ENCODE data around the gene GCN1.

Gene GCN1

DNA sequence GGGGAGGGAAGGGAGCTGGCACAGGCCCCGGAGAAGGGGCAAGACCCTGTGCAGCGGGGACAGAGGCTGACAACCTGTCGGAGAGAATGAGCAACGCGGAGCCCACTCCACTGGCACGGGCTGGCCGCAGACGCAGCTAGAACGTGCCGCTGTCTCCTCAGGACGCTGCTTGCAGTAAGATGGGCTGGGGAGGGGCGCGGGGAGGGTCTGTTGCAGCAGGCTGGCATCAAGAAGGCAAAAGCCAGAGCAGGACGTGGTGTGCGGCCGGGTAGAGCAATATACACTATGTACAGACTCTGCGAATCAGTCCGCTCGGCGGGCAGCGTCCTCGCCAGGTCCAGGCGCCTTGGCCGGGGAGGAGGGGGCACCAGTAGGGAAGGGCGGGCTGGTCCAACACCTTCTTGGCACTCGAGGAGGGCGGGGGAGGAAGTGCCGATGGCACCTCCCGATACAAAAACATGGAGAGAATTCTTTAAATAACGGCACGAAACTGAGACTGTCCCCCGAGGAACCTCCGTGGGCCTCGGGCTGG lies 97.8 kb downstream of the GCN1 start:
- no peak overlapping the region for H2AFZ ChIP-seq (ENCODE audit: low read depth, low read length)
- DNase-seq, result no peak
- no peak overlapping the region for H3K4me2 ChIP-seq (ENCODE audit: low read length, poor library complexity, severe bottlenecking)
- H3K27ac ChIP-seq (ENCODE audit: low read length, poor library complexity, severe bottlenecking), result no peak overlapping the region
- H2AK5ac ChIP-seq (ENCODE audit: low read length, severe bottlenecking), result no peak overlapping the region
- no peak overlapping the region for H4K91ac ChIP-seq (ENCODE audit: low read length)
- no peak overlapping the region for H4K8ac ChIP-seq (ENCODE audit: low read length)
- peaks cover 49% of the 10 kb centered on the region for H3K79me1 ChIP-seq (replicated peaks; ENCODE audit: low read length, poor library complexity, severe bottlenecking)
- H3K9me3 ChIP-seq (ENCODE audit: control insufficient read depth, low read length), result no peaks in the 10 kb centered on the region
- H2BK15ac ChIP-seq (ENCODE audit: low read depth, poor library complexity, severe bottlenecking), result no peak overlapping the region
- no peak overlapping the region for H2BK5ac ChIP-seq (ENCODE audit: low read depth, low read length, poor library complexity, severe bottlenecking)
- H3K4ac ChIP-seq (ENCODE audit: low read depth in 1 of 2, low read length in 2 of 2), result no peak overlapping the region
- no peak overlapping the region for H3K23ac ChIP-seq (ENCODE audit: low read length in 2 of 2)
- no peaks in the 10 kb centered on the region for H3K27me3 ChIP-seq (ENCODE audit: control insufficient read depth in 1 of 2, insufficient read depth in 1 of 2, low read length in 2 of 2)
- WGBS, result 98% methylated on average over 34 of the region's 34 CpGs
- no peak overlapping the region for H2BK12ac ChIP-seq (ENCODE audit: low read length in 2 of 2)
- no peak overlapping the region for H3K4me3 ChIP-seq (ENCODE audit: insufficient read depth in 1 of 2, low read depth in 1 of 2, low read length in 2 of 2)
- no peak overlapping the region for H3K9ac ChIP-seq (ENCODE audit: low read length)
- H3K18ac ChIP-seq (ENCODE audit: low read depth in 1 of 2, low read length in 2 of 2), result no peak overlapping the region
- no peak overlapping the region for H2BK120ac ChIP-seq (ENCODE audit: low read depth, low read length)
- peaks cover 35% of the 10 kb centered on the region for H3K4me1 ChIP-seq (ENCODE audit: control insufficient read depth, insufficient read depth, low read depth, low read length)
- H3K36me3 ChIP-seq (ENCODE audit: control insufficient read depth in 1 of 2, insufficient read depth in 2 of 2, low read depth in 1 of 2, low read length in 2 of 2), result peaks cover 73 to 89% of the 10 kb centered on the region in 2 experiments
- no peak overlapping the region for H3K14ac ChIP-seq (ENCODE audit: low read length in 2 of 2)

DNA sequence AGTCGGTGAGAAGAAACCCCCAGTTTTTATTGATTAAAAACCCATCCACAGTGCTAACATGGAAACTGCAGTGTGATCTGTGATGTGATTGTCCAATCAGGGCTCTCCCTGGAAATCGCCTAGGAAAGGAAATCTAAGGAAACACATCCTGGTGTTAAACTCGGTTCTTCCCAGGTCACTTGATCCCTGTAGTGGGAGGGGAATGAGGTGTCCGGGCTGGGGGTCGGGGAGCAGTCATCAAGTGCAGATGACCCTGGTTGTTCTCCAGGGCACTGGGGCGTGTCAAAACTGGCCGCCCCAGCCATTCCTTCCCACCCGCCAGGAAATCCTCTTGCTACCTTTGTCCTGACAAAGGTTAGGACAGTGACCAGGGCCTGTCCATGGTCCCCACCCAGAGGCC lies 98.8 kb downstream of the GCN1 start:
- Histone ChIP-seq H2AFZ (ENCODE audit: low read depth, low read length) (no peak overlapping the region), H3K4me3 (ENCODE audit: insufficient read depth in 1 of 2, low read depth in 1 of 2, low read length in 2 of 2) (no peak overlapping the region), H3K4me1 (ENCODE audit: control insufficient read depth, insufficient read depth, low read depth, low read length) (peaks cover 29% of the 10 kb centered on the region), H3K27ac (ENCODE audit: low read length, poor library complexity, severe bottlenecking) (no peak overlapping the region), H3K9ac (ENCODE audit: low read length) (no peak overlapping the region), H3K27me3 (ENCODE audit: control insufficient read depth in 1 of 2, insufficient read depth in 1 of 2, low read length in 2 of 2) (no peaks in the 10 kb centered on the region), H3K18ac (ENCODE audit: low read depth in 1 of 2, low read length in 2 of 2) (no peak overlapping the region), H4K8ac (ENCODE audit: low read length) (no peak overlapping the region), H3K36me3 (ENCODE audit: control insufficient read depth in 1 of 2, insufficient read depth in 2 of 2, low read depth in 1 of 2, low read length in 2 of 2) (peaks cover 83 to 88% of the 10 kb centered on the region in 2 experiments), H2BK120ac (ENCODE audit: low read depth, low read length) (no peak overlapping the region), H3K23ac (ENCODE audit: low read length in 2 of 2) (no peak overlapping the region), H3K4me2 (ENCODE audit: low read length, poor library complexity, severe bottlenecking) (no peak overlapping the region), H3K9me3 (ENCODE audit: control insufficient read depth, low read length) (no peaks in the 10 kb centered on the region), H2AK5ac (ENCODE audit: low read length, severe bottlenecking) (no peak overlapping the region), H4K91ac (ENCODE audit: low read length) (no peak overlapping the region), H3K14ac (ENCODE audit: low read length in 2 of 2) (no peak overlapping the region), H2BK12ac (ENCODE audit: low read length in 2 of 2) (no peak overlapping the region), H2BK15ac (ENCODE audit: low read depth, poor library complexity, severe bottlenecking) (no peak overlapping the region), H2BK5ac (ENCODE audit: low read depth, low read length, poor library complexity, severe bottlenecking) (no peak overlapping the region), H3K79me1 (replicated peaks; ENCODE audit: low read length, poor library complexity, severe bottlenecking) (peaks cover 46% of the 10 kb centered on the region), H3K4ac (ENCODE audit: low read depth in 1 of 2, low read length in 2 of 2) (no peak overlapping the region)
- DNase-seq, result no peak
- 81% methylated on average over 7 of the region's 8 CpGs for WGBS

DNA sequence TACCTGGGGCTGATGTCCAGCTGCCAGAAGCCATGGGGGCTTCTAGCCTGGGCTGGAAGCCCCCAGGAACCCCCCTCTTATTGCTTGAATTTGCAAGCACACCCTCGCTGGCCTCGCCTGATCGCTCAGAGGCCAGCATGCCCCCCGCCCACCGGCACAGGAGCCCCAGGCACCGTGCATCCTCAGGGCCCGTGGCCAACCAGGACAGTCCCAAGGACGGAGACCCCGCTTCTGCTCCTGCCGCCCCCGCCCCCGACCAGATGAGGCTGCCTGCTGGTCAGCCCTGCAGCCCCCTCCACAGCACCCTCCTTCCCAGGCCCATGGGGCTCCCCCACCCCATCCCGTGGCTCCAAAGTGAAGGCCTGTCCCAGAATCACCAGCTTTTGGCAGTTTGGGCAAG lies 99.2 kb downstream of the GCN1 start:
- Histone ChIP-seq H3K36me3 (ENCODE audit: control insufficient read depth in 1 of 2, insufficient read depth in 2 of 2, low read depth in 1 of 2, low read length in 2 of 2) (peaks cover 82 to 87% of the 10 kb centered on the region in 2 experiments), H3K9me3 (ENCODE audit: control insufficient read depth, low read length) (no peaks in the 10 kb centered on the region), H3K27ac (ENCODE audit: low read length, poor library complexity, severe bottlenecking) (no peak overlapping the region), H3K9ac (ENCODE audit: low read length) (no peak overlapping the region), H3K18ac (ENCODE audit: low read depth in 1 of 2, low read length in 2 of 2) (no peak overlapping the region), H4K91ac (ENCODE audit: low read length) (no peak overlapping the region), H3K4me2 (ENCODE audit: low read length, poor library complexity, severe bottlenecking) (no peak overlapping the region), H3K4me3 (ENCODE audit: insufficient read depth in 1 of 2, low read depth in 1 of 2, low read length in 2 of 2) (no peak overlapping the region), H3K27me3 (ENCODE audit: control insufficient read depth in 1 of 2, insufficient read depth in 1 of 2, low read length in 2 of 2) (no peaks in the 10 kb centered on the region), H2BK5ac (ENCODE audit: low read depth, low read length, poor library complexity, severe bottlenecking) (no peak overlapping the region), H2AFZ (ENCODE audit: low read depth, low read length) (no peak overlapping the region), H3K79me1 (replicated peaks; ENCODE audit: low read length, poor library complexity, severe bottlenecking) (peaks cover 42% of the 10 kb centered on the region), H3K23ac (ENCODE audit: low read length in 2 of 2) (no peak overlapping the region), H2BK120ac (ENCODE audit: low read depth, low read length) (no peak overlapping the region), H2BK12ac (ENCODE audit: low read length in 2 of 2) (no peak overlapping the region), H2BK15ac (ENCODE audit: low read depth, poor library complexity, severe bottlenecking) (no peak overlapping the region), H3K14ac (ENCODE audit: low read length in 2 of 2) (no peak overlapping the region), H2AK5ac (ENCODE audit: low read length, severe bottlenecking) (no peak overlapping the region), H3K4me1 (ENCODE audit: control insufficient read depth, insufficient read depth, low read depth, low read length) (peaks cover 26% of the 10 kb centered on the region), H4K8ac (ENCODE audit: low read length) (no peak overlapping the region), H3K4ac (ENCODE audit: low read depth in 1 of 2, low read length in 2 of 2) (no peak overlapping the region)
- DNase-seq, result no peak
- 93% methylated on average over 13 of the region's 13 CpGs for WGBS

DNA sequence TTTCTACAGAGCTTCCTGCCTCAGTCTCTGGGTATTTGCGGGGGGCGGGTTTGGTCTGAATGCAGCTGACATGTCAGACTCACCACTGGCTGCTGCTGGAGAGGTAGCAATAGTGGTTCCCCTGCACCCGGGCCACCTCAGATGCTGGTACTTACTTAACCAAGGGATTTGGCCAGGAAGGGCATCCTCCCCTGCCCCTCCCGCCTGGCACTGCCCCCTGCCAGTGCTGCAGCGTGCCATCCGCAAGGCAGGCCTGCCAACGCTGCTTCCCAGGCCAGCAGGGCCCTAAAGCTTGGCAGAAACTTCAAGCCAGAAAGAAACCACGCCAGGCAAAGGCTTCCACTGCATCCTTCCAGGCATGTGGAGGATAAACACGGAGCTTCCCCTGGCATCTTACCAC lies 100.0 kb downstream of the GCN1 start:
- Histone ChIP-seq H3K18ac (ENCODE audit: low read depth in 1 of 2, low read length in 2 of 2) (peak overlapping the region in 1 of 2 experiments; percentile 58), H3K23ac (ENCODE audit: low read length in 2 of 2) (no peak overlapping the region), H2BK120ac (ENCODE audit: low read depth, low read length) (no peak overlapping the region), H3K27me3 (ENCODE audit: control insufficient read depth in 1 of 2, insufficient read depth in 1 of 2, low read length in 2 of 2) (no peaks in the 10 kb centered on the region), H2BK5ac (ENCODE audit: low read depth, low read length, poor library complexity, severe bottlenecking) (no peak overlapping the region), H3K4me3 (ENCODE audit: insufficient read depth in 1 of 2, low read depth in 1 of 2, low read length in 2 of 2) (no peak overlapping the region), H3K4me2 (ENCODE audit: low read length, poor library complexity, severe bottlenecking) (no peak overlapping the region), H2BK12ac (ENCODE audit: low read length in 2 of 2) (no peak overlapping the region), H3K79me1 (replicated peaks; ENCODE audit: low read length, poor library complexity, severe bottlenecking) (peaks cover 37% of the 10 kb centered on the region), H2BK15ac (ENCODE audit: low read depth, poor library complexity, severe bottlenecking) (no peak overlapping the region), H4K8ac (ENCODE audit: low read length) (no peak overlapping the region), H2AFZ (ENCODE audit: low read depth, low read length) (no peak overlapping the region), H3K4ac (ENCODE audit: low read depth in 1 of 2, low read length in 2 of 2) (no peak overlapping the region), H3K27ac (ENCODE audit: low read length, poor library complexity, severe bottlenecking) (no peak overlapping the region), H2AK5ac (ENCODE audit: low read length, severe bottlenecking) (no peak overlapping the region), H3K9ac (ENCODE audit: low read length) (no peak overlapping the region), H4K91ac (ENCODE audit: low read length) (no peak overlapping the region), H3K9me3 (ENCODE audit: control insufficient read depth, low read length) (no peaks in the 10 kb centered on the region), H3K14ac (ENCODE audit: low read length in 2 of 2) (no peak overlapping the region), H3K4me1 (ENCODE audit: control insufficient read depth, insufficient read depth, low read depth, low read length) (peaks cover 26% of the 10 kb centered on the region), H3K36me3 (ENCODE audit: control insufficient read depth in 1 of 2, insufficient read depth in 2 of 2, low read depth in 1 of 2, low read length in 2 of 2) (peaks cover 79 to 85% of the 10 kb centered on the region in 2 experiments)
- WGBS, result 90% methylated on average over 9 of the region's 9 CpGs
- DNase-seq, result no peak
